NCI-H146 treated with DMSO at 0.1 percent for 48 hours (cell line): Measurements from ENCODE around the gene FAM3A.

Experiments used
- DNase-seq: peaks from one replicate; lab custom pipeline; 2025; ENCODE audit not compliant: unreplicated experiment; lab: John Stamatoyannopoulos, UW

Gene FAM3A

DNA sequence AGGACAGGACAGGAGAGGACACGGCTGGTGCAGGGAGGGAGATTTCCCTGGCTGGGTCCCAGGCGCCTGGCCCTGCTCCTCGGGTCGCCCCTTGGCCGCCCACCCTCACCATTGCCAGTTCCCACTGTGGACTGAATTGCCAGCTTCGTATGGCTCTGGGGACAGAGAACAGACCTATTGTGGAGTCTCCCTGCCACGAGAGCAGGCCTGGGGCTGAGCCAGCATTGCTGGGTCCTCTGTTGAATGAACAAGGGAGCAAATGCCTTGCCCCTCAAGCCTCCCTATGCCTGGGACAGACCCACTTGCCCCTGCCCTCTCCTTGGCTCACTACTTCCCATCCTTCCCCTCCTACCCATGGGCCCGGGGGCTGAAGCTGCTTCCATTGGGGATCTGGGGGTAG, 53.6 kb downstream of the FAM3A start:
- DNase-seq: no peak

DNA sequence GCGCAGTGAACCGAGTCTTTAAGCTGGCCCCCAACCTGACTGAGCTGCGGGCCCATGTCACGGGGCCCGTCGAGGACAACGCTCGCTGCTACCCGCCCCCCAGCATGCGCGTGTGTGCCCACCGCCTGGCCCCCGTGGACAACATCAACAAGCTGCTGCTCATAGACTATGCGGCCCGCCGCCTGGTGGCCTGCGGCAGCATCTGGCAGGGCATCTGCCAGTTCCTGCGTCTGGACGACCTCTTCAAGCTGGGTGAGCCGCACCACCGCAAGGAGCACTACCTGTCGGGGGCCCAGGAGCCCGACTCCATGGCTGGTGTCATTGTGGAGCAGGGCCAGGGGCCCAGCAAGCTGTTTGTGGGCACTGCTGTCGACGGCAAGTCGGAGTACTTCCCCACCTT, 55.7 kb downstream of the FAM3A start:
- DNase-seq: no peak

DNA sequence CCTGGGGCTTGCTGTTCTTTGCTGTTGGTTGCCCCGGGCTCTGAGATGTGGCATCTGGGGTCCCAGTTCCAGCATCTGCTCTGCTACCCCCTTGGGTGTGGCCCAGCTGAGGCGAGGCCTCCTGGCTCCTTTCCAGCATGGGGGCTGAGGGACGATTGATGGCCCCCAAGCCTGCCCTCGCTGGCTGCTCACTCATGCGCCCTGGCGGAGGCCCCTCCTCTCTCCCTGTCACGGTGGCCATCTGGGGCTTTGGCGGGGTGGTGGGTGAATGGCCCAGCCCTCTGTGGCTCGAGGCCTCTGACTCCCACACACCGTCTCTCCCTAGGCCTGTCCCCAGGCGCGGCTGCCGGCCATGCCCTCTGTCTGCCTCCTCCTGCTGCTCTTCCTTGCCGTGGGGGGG, 56.2 kb downstream of the FAM3A start:
- no peak for DNase-seq

DNA sequence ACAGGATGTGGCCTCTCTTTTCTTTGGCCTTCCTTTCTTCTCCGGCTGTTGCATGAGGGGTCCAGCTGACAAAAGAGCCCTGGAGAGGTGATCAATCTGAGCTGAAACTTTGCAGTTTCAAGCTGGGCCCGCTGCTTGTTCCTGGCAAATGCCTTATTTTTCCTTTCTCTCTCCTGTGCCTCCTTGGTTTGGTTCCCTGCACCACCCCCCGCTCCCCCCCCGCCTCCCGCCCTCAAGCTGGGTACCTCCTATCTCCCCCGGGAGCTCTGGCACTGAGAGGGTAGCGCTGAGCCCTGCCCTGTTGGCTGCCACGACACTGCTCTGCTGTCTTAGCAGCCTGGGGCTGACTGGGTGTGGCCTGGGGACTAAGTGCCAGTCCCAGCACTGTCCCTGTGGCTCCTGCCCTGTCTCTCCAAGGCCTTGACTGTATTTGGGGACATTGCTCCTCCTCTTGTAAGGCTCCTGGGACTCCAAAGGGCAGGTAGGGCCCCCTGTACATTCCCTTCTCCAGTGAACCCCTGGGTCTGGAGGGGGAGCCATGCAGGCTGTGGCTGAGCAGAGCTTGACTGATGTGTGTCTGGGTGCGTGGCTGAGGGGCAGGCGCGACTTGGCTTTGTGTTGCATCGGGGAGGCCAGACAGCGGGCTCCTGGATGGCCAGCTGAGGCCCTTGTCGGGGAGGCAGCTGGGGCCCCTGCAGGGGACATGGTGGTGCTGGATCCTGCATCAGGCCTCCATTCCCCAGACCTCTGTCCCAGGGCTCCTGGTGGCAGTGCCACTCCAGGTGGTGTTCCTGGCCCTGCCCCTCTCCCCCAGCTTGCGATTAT, 56.9 kb downstream of the FAM3A start:
- peak; percentile 2 for DNase-seq

DNA sequence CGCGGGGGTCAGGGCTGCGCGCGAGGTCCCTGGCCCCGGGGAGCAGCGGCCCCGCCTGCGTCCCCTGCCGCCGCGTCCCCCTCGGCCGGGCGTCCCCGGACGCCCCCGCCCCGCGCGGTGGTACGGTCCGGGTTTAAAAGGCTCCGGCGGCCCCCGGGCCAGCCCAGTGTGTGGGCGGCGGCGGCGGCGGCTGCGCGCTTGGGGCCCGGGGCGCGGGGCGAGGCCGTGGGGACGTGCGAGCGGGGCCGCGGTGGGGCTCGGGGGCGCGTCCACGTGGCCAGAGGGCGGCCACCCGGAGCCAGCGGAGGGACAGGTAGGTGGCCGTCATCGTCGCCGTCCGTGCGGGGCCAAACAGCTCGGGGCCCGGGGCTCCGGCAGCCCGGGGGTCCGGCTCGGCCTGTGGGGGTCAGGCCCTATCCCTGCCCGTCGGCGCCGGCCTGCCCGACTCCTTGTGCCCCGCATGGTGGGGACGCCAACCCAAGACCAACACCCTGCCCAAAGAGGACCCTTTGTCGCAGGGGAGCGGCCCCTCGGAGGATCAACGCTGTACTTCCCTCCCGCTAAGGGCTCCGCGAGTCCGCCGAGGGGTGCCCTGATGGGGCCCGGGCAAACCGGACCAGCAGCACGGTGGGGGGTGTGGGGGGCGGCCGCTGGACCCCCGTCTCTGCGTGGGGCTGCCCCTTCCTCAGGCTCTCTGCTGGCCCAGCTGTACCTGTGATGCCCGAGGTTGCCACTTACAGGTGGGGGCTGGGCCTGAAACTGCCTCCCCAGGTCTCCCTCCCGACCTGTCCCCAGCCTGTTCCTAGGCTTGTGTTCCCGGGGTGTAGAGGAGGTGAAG, 57.7 kb downstream of the FAM3A start, which contains the start of gene PLXNA3:
Gene PLXNA3 (plus strand): TSS at position 166 of the 838 bp plus-strand sequence. CDS start 1,903 bp downstream, outside the sequence.
- no peak for DNase-seq

DNA sequence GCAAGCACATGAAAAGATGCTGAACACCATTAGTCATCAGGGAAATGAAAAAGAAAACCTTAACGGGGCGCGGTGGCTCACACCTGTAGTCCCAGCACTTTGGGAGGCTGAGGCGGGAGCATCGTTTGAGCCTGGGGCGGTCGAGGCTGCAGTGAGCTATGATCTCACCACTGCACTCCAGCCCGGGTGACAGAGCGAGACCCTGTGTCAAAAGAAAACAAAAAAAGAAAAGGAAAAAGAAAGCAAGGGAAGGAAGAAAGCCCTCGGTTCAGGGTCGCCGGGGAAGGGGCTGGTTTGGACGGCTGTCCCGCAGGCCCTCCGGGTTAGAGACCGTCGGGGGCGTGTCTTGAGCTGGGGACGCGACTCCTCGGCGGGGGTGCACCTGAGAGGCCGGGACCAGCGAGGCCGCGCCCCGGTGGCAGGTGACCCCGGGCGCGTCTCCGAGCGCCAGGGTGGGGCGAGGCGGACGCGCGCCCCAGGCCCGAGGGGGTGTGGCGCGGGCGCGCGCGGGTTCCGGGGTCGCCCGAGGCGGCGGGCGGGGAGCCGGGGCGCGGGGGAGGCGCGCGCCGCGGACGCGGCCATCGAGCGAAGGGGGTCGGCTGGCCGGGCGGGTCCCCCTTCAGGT, 58.4 kb downstream of the FAM3A start:
- DNase-seq: peak; percentile 16
